K562 (cell line): ENCODE results near the gene ALDH16A1. TPM values are rescaled to one million over a fixed set of nuclear protein-coding genes. Genes with fewer than 3 reads are reported as not detected.
A peak's percentile ranks its signal among the peaks of the same experiment; 100 is the strongest.

Experiments
- ARID3A ChIP-seq: IDR thresholded peaks from 2 replicates; pipeline ENCODE4 v1.6.1; 2012; ENCODE audit warnings: low read depth, low read length, improper control_type of control experiment, borderline replicate concordance
- ELK1 ChIP-seq: sonication (generic); formaldehyde crosslinking; IDR thresholded peaks from 2 replicates; pipeline ENCODE4 v1.8.1; 2022; ENCODE audit warnings: missing genetic modification reagents
- FIP1L1 ChIP-seq: fragments of 200-400 bp; formaldehyde crosslinking; IDR thresholded peaks from 2 replicates; pipeline ENCODE4 v1.6.1; 2018; ENCODE audit warnings: mild to moderate bottlenecking, low read depth, low read length; ENCODE audit not compliant: poor library complexity, severe bottlenecking
- GTF2F1 ChIP-seq: IDR thresholded peaks from 2 replicates; pipeline ENCODE4 v1.6.1; 2011; ENCODE audit warnings: low read depth, low read length, improper control_type of control experiment
- HDAC2 ChIP-seq: fragments of 450-650 bp; IDR thresholded peaks from 2 replicates; pipeline ENCODE4 v1.6.1; 2016; ENCODE audit warnings: mild to moderate bottlenecking
- MAZ ChIP-seq, 2 experiments: fragments of 450-650 bp in 1 of 2; sonication (generic) in 1 of 2; formaldehyde crosslinking; IDR thresholded peaks in 1 of 2; conservative IDR thresholded peaks in 1 of 2; 2 replicates each; pipeline versions ENCODE4 v1.4.0 to v1.5.0; 2020; ENCODE audit warnings: mild to moderate bottlenecking in 1 of 2, missing genetic modification reagents in 1 of 2
- MBD2 ChIP-seq: sonication (generic); IDR thresholded peaks from 2 replicates; pipeline ENCODE4 v1.6.1; 2016; ENCODE audit warnings: low read depth, borderline replicate concordance
- MED1 ChIP-seq: sonication (generic); formaldehyde crosslinking; IDR thresholded peaks from 2 replicates; pipeline ENCODE4 v1.8.1; 2023; ENCODE audit warnings: missing genetic modification reagents, borderline replicate concordance
- MYNN ChIP-seq, 2 experiments: sonication (generic); formaldehyde crosslinking in 1 of 2; IDR thresholded peaks; 2 replicates each; pipeline versions ENCODE4 v1.5.0 to v1.6.1; 2016 to 2020; ENCODE audit warnings: antibody characterized with exemption in 1 of 2, missing genetic modification reagents in 1 of 2
- NCOR1 ChIP-seq: fragments of 450-650 bp; IDR thresholded peaks from 2 replicates; pipeline ENCODE4 v1.6.1; 2016; ENCODE audit warnings: mild to moderate bottlenecking, moderate library complexity
- POLR2G ChIP-seq: fragments of 200-400 bp; formaldehyde crosslinking; IDR thresholded peaks from 2 replicates; pipeline ENCODE4 v1.6.1; 2017; ENCODE audit warnings: low read depth, mild to moderate bottlenecking, antibody characterized with exemption, low read length, moderate library complexity
- PTTG1 ChIP-seq: fragments of 450-650 bp; IDR thresholded peaks from 2 replicates; pipeline ENCODE4 v1.6.1; 2016; ENCODE audit warnings: low read depth, mild to moderate bottlenecking, missing genetic modification characterization, missing compliant biosample characterization
- RB1 ChIP-seq: fragments of 450-650 bp; IDR thresholded peaks from 2 replicates; pipeline ENCODE4 v1.6.1; 2017; ENCODE audit warnings: low read depth, mild to moderate bottlenecking
- TAF7 ChIP-seq: fragments of 450-650 bp; IDR thresholded peaks from 2 replicates; pipeline ENCODE4 v1.6.1; 2016; ENCODE audit warnings: missing genetic modification characterization, missing compliant biosample characterization
- TAF9B ChIP-seq: fragments of 450-650 bp; IDR thresholded peaks from 2 replicates; pipeline ENCODE4 v1.6.1; 2018; ENCODE audit warnings: mild to moderate bottlenecking; ENCODE audit not compliant: partially characterized antibody
- polyA plus RNA-seq, 8 experiments: library from polyadenylated mRNA; depleted of rRNA in 4 of 8; stranded (reverse) in 5 of 8; unstranded in 3 of 8; fragments of >200 nt; fragmentation: Nextera tagmentation in 2 of 8; fragmentation: Illumina TruSeq in 1 of 8; extraction: Ambion mirVana in 2 of 8; extraction: Trizol in 1 of 8; gene quantifications; 2 replicates each; pipeline versions ENCODE4 v1.2.1 to v1.2.3, GENCODE V29; 2011 to 2014; ENCODE audit warnings: inconsistent platforms in 1 of 8, missing spikeins in 1 of 8
- total RNA-seq, 7 experiments: library from RNA; depleted of rRNA in 6 of 7; stranded (reverse); fragments of >200 nt in 6 of 7; fragmentation: Illumina TruSeq in 2 of 7; extraction: Trizol in 2 of 7; gene quantifications; 2 replicates each; pipeline versions ENCODE4 v1.2.1 to v1.2.3, GENCODE V29; 2011 to 2021; ENCODE audit warnings: low replicate concordance in 1 of 7
- TF ChIP-seq, protein P1 (sequence below): fragments of 450-650 bp; IDR thresholded peaks from 2 replicates; pipeline ENCODE4 v1.6.1; 2016
- TF ChIP-seq, protein P2 (sequence below), 3 experiments: fragments of 200-800 bp in 1 of 3; sonication (Bioruptor generic) in 1 of 3; sonication (generic) in 1 of 3; formaldehyde crosslinking in 1 of 3; IDR thresholded peaks; 2 replicates each; pipeline versions ENCODE4 v1.6.1 to v1.8.0; 2016 to 2022; ENCODE audit warnings: mild to moderate bottlenecking in 2 of 3, missing compliant biosample characterization in 2 of 3, missing genetic modification characterization in 2 of 3, missing genetic modification reagents in 1 of 3
- TF ChIP-seq, protein P3 (sequence below), 2 experiments: fragments of 450-650 bp; IDR thresholded peaks; 2 replicates each; pipeline ENCODE4 v1.6.1; 2016
- TF ChIP-seq, protein P4 (sequence below), 2 experiments: fragments of 250-450 bp in 1 of 2; fragments of 450-650 bp in 1 of 2; sonication (Bioruptor Pico) in 1 of 2; IDR thresholded peaks; 2 replicates each; pipeline versions ENCODE4 v1.6.1 to v1.8.0; 2016 to 2021; ENCODE audit warnings: mild to moderate bottlenecking in 2 of 2, moderate library complexity in 2 of 2, missing compliant biosample characterization in 1 of 2, missing genetic modification characterization in 1 of 2

The ALDH16A1 gene
- total and polyA plus RNA-seq, 9 of the 15 experiments (the other 6 are each of a cell fraction or from before 2014, with no cell fraction given) = 2.2 to 52.2 (median 7.6) TPM

GRCh38 chr19:49473868-49474541 lies 21.0 kb downstream of the ALDH16A1 start, which contains the start of gene FLT3LG (continued):
- peak; percentile 68; the same call in 1 of the 2 replicates for TF ChIP-seq POLR2G
- TF ChIP-seq, protein P1, sequence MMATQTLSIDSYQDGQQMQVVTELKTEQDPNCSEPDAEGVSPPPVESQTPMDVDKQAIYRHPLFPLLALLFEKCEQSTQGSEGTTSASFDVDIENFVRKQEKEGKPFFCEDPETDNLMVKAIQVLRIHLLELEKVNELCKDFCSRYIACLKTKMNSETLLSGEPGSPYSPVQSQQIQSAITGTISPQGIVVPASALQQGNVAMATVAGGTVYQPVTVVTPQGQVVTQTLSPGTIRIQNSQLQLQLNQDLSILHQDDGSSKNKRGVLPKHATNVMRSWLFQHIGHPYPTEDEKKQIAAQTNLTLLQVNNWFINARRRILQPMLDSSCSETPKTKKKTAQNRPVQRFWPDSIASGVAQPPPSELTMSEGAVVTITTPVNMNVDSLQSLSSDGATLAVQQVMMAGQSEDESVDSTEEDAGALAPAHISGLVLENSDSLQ = 0 out of 2 replicates have a peak, but pooled peaks have one; percentile 45
- TF ChIP-seq, protein P2, sequence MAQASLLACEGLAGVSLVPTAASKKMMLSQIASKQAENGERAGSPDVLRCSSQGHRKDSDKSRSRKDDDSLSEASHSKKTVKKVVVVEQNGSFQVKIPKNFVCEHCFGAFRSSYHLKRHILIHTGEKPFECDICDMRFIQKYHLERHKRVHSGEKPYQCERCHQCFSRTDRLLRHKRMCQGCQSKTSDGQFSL (CRISPR knock-in tag; IDR thresholded peaks at IDR 0.05) = peak; percentile 74
- TF ChIP-seq, protein P2 (tag; IDR thresholded peaks at IDR 0.05) = peak in 1 of 2 experiments; percentile 43; a peak in 1 of 4 replicates
- no peak for TF ChIP-seq PTTG1 (tag)
- no peak for TF ChIP-seq TAF7 (tag)
- no peak for TF ChIP-seq MBD2
- peak; percentile 75 for TF ChIP-seq FIP1L1
- no peak for TF ChIP-seq ARID3A
- TF ChIP-seq, protein P3, sequence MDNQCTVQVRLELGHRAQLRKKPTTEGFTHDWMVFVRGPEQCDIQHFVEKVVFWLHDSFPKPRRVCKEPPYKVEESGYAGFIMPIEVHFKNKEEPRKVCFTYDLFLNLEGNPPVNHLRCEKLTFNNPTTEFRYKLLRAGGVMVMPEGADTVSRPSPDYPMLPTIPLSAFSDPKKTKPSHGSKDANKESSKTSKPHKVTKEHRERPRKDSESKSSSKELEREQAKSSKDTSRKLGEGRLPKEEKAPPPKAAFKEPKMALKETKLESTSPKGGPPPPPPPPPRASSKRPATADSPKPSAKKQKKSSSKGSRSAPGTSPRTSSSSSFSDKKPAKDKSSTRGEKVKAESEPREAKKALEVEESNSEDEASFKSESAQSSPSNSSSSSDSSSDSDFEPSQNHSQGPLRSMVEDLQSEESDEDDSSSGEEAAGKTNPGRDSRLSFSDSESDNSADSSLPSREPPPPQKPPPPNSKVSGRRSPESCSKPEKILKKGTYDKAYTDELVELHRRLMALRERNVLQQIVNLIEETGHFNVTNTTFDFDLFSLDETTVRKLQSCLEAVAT (IDR thresholded peaks at IDR 0.05) = peak in 1 of 2 experiments; percentile 15; a peak in 1 of 4 replicates
- TF ChIP-seq NCOR1 = peak; percentile 48
- 0 out of 2 replicates have a peak, but pooled peaks have one; percentile 20 for TF ChIP-seq HDAC2
- TF ChIP-seq TAF9B = peak; percentile 40
- TF ChIP-seq GTF2F1 = no peak
- peak; percentile 94 for TF ChIP-seq RB1
- peak; percentile 81 to 95 for TF ChIP-seq MAZ (CRISPR knock-in tag; conservative IDR thresholded peaks at IDR 0.05 in 1 of 2, IDR thresholded peaks at IDR 0.05 in 1 of 2)
- no peak for TF ChIP-seq MED1
- TF ChIP-seq ELK1 (CRISPR knock-in tag) = no peak
- TF ChIP-seq MYNN (IDR thresholded peaks at IDR 0.05) = 0 out of 2 replicates have a peak, but pooled peaks have one; percentile 33
- TF ChIP-seq MYNN (CRISPR knock-in tag; IDR thresholded peaks at IDR 0.05) = no peak
- TF ChIP-seq, protein P4, sequence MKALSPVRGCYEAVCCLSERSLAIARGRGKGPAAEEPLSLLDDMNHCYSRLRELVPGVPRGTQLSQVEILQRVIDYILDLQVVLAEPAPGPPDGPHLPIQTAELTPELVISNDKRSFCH (CRISPR knock-in tag; IDR thresholded peaks at IDR 0.05) = no peak
- TF ChIP-seq, protein P4 (tag; IDR thresholded peaks at IDR 0.05) = peak; percentile 49; the same call in 1 of the 2 replicates
